ENCODE measurements around the gene GVQW3.

The GVQW3 gene

DNA sequence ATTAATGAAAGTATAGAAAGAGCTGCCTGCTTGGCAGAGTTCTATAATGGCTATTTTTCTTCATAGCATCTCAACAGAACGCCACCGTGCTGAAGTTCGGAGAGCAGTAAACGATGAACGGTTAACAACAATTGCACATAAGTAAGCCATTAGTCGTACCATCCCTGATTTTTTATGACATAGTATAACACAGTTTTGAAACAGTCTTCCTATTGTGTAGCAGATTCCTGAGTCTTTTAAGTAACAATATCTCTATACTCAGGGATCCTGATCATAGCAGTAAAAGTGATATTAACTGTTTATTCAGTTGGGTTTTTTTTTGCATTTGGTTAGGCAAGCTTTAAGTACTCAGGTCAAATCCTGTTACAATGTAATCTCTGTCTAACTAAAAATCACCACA is 72.1 kb downstream of the GVQW3 start:
- DNase-seq: no peak

DNA sequence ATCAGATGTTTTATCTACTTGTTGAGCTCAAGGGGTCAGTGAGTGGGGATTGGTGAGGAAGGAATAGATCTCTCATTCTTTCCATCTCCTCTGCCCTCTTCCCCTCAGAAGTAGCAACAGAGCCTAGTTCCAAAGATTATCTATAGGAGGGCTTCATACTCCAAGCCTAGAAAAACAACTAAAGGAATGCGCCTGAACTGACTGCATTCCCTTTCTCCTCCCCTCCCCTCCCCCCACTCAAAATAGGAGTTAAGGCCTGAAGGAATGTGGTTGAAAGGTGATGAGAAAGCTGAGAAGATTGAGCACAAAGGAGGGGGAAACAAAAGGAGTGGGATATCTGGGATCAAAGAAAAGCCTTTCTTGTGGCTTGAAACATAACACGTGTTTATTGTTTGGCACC is 74.2 kb downstream of the GVQW3 start:
- no peak for DNase-seq

DNA sequence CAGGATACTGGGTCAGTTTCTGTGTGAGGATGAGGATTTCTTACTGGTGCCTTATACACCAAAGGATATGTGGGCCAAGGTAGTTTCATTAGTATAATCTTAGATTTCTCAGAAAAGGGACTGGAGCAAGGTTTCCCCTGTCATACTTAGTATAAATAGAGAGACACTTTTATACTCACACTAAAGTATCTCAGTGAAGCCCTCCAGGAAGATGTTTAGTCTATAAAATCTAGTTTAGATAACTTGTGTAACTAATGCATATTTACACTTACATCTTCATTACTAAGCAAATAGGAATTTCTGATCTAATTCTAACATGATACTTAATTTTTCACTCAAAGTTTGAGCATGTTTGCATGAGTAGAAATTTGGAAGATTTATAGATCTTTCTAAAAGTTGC is 74.8 kb downstream of the GVQW3 start:
- no peak for DNase-seq

- no peak for DNase-seq
Measured at GRCh38 chr11:76456571-76456970, 75.4 kb downstream of the GVQW3 start.

Measured in CD4-positive, alpha-beta T cell treated with Interleukin-1 beta for 1 hour (primary cell).